Endothelial cell of umbilical vein (primary cell): ENCODE measurements around the gene CFLAR. TPM values are rescaled to one million over a fixed set of nuclear protein-coding genes. Genes with fewer than 3 reads are reported as not detected.

ENCODE experiments used
- BruUV-seq: library from RNA; stranded (reverse); fragments of 400-500 nt; replicated peaks from 2 replicates; lab custom pipeline; 2021; lab: Mats Ljungman, UMichigan
- CTCF ChIA-PET: fragments of 300-600, 350-600 bp; sonication (Branson Sonifier 250); formaldehyde crosslinking; loops from one replicate; lab custom pipeline; 2021; ENCODE audit warnings: antibody characterized with exemption, inconsistent platforms; lab: Charles Lee
- POLR2A ChIA-PET: fragments of 300-600, 350-600 bp; sonication (Branson Sonifier 250); formaldehyde crosslinking; loops from one replicate; lab custom pipeline; 2021; ENCODE audit warnings: antibody characterized with exemption, inconsistent platforms; lab: Charles Lee
- DNase-seq: peaks from one replicate; pipeline ENCODE4 v3.0.0-alpha.2; 2011; ENCODE audit warnings: low read depth, low spot score
- FAIRE-seq: peaks from 2 replicates; lab custom pipeline; 2011; peaks lifted over from hg19 to GRCh38; lab: Jason Lieb, UNC
- H2AFZ ChIP-seq: 2 replicates; pipeline ENCODE4 v1.6.0; 2012; ENCODE audit warnings: low read depth, low read length, control low read depth, inconsistent platforms
- H3K27ac ChIP-seq: 2 replicates; pipeline ENCODE4 v1.5.1; 2011; ENCODE audit warnings: low read depth, mild to moderate bottlenecking, control low read depth, low read length, moderate library complexity; ENCODE audit not compliant: insufficient read depth
- H3K27me3 ChIP-seq, 2 experiments: 2 replicates each; pipeline versions ENCODE4 v1.6.0 to v1.6.1; 2011; ENCODE audit warnings: low read length in 2 of 2, mixed read lengths in 1 of 2; ENCODE audit not compliant: control insufficient read depth in 2 of 2, insufficient read depth in 2 of 2
- H3K36me3 ChIP-seq, 2 experiments: 2 replicates in 1 of 2; 3 replicates in 1 of 2; pipeline ENCODE4 v1.5.1; 2011; ENCODE audit warnings: low read length in 2 of 2, mild to moderate bottlenecking in 1 of 2, moderate library complexity in 1 of 2; ENCODE audit not compliant: control insufficient read depth in 2 of 2, insufficient read depth in 2 of 2; ENCODE audit errors: extremely low read depth in 1 of 2
- H3K4me1 ChIP-seq: 3 replicates; pipeline ENCODE4 v1.5.1; 2011; ENCODE audit warnings: mild to moderate bottlenecking, low read length; ENCODE audit not compliant: control insufficient read depth, insufficient read depth; ENCODE audit errors: extremely low read depth
- H3K4me2 ChIP-seq: 2 replicates; pipeline ENCODE4 v1.6.1; 2011; ENCODE audit warnings: low read length, control low read depth, mixed read lengths; ENCODE audit not compliant: insufficient read depth
- H3K4me3 ChIP-seq, 3 experiments: fragments of 200-600 bp in 1 of 3; sonication (generic), shearing (Covaris generic) in 1 of 3; replicated peaks in 1 of 3; 2 replicates each; pipeline ENCODE4 v1.5.1; 2011 to 2016; ENCODE audit warnings: control low read depth in 3 of 3, low read length in 3 of 3, mild to moderate bottlenecking in 2 of 3, inconsistent platforms in 1 of 3, low read depth in 1 of 3, moderate library complexity in 1 of 3; ENCODE audit not compliant: insufficient read depth in 1 of 3
- H3K79me2 ChIP-seq: 2 replicates; pipeline ENCODE4 v1.6.0; 2012; ENCODE audit warnings: low read length, inconsistent platforms; ENCODE audit not compliant: control insufficient read depth, insufficient read depth
- H3K9ac ChIP-seq: replicated peaks from 2 replicates; pipeline ENCODE3; 2011; ENCODE audit warnings: low read length, control low read depth; ENCODE audit not compliant: insufficient read depth; ENCODE audit errors: extremely low read depth
- H3K9me1 ChIP-seq: replicated peaks from 3 replicates; pipeline ENCODE4 v1.6.0; 2011; ENCODE audit warnings: mild to moderate bottlenecking, low read length; ENCODE audit not compliant: control insufficient read depth, insufficient read depth; ENCODE audit errors: extremely low read depth
- H3K9me3 ChIP-seq: replicated peaks from 2 replicates; pipeline ENCODE4 v1.5.1; 2012; ENCODE audit warnings: low read length, inconsistent platforms; ENCODE audit not compliant: control insufficient read depth, insufficient read depth
- H4K20me1 ChIP-seq: replicated peaks from 2 replicates; pipeline ENCODE3; 2011; ENCODE audit warnings: mild to moderate bottlenecking, low read length; ENCODE audit not compliant: control insufficient read depth, insufficient read depth; ENCODE audit errors: extremely low read depth
- CTCF ChIP-seq, 2 donors: IDR thresholded peaks; 1 replicate in 1 of 2; 2 replicates in 1 of 2; pipeline ENCODE4 v1.5.1; 2011; ENCODE audit warnings: low read length in 2 of 2, mild to moderate bottlenecking in 2 of 2, moderate library complexity in 2 of 2, control low read depth in 1 of 2, inconsistent platforms in 1 of 2, low read depth in 1 of 2; ENCODE audit not compliant: insufficient read depth in 1 of 2; ENCODE audit errors: extremely low read depth in 1 of 2
- EZH2 ChIP-seq: IDR thresholded peaks from 2 replicates; pipeline ENCODE4 v1.6.1; 2012; ENCODE audit warnings: borderline replicate concordance, low read depth, mild to moderate bottlenecking, moderate library complexity, low read length, inconsistent platforms; ENCODE audit not compliant: severe bottlenecking
- FOS ChIP-seq: IDR thresholded peaks from 2 replicates; pipeline ENCODE4 v1.6.1; 2011; ENCODE audit warnings: mild to moderate bottlenecking, low read length, moderate library complexity, borderline replicate concordance; ENCODE audit not compliant: insufficient read depth
- GATA2 ChIP-seq: IDR thresholded peaks from 2 replicates; pipeline ENCODE4 v1.7.0; 2011; ENCODE audit warnings: low read depth, mild to moderate bottlenecking, moderate library complexity, mixed read lengths, low read length; ENCODE audit not compliant: insufficient read length, insufficient read depth
- JUN ChIP-seq: IDR thresholded peaks from 2 replicates; pipeline ENCODE4 v1.6.1; 2011; ENCODE audit warnings: borderline replicate concordance, low read depth; ENCODE audit not compliant: insufficient read length, insufficient read depth
- MAX ChIP-seq: IDR thresholded peaks from 2 replicates; pipeline ENCODE4 v1.6.1; 2011; ENCODE audit not compliant: insufficient read depth, insufficient read length
- MYC ChIP-seq: IDR thresholded peaks from one replicate; pipeline ENCODE4 v1.6.1; 2011; ENCODE audit warnings: mild to moderate bottlenecking, low read depth, low read length
- POLR2A ChIP-seq: IDR thresholded peaks from 2 replicates; pipeline ENCODE4 v1.6.1; 2012; ENCODE audit warnings: low read depth, mild to moderate bottlenecking, control low read depth, low read length
- POLR2AphosphoS5 ChIP-seq: IDR thresholded peaks from 2 replicates; pipeline ENCODE4 v1.6.1; 2012; ENCODE audit warnings: low read depth, mild to moderate bottlenecking, control low read depth, low read length, moderate library complexity; ENCODE audit not compliant: insufficient read depth
- dilution Hi-C: fragments of 300-500 bp; cut with MboI; formaldehyde crosslinking; loops from one replicate; pipeline ENCODE4 v1.15.0; 2019; ENCODE audit warnings: low sequenced_read_pairs; ENCODE audit not compliant: extremely low pct_ligation_motif_present
- intact Hi-C: fragments of 100-400 bp; cut with micrococcal nuclease; formaldehyde crosslinking; loops from one replicate; pipeline ENCODE4 v1.10.0; 2022
- polyA plus RNA-seq, 4 experiments: library from polyadenylated mRNA; depleted of rRNA in 3 of 4; stranded (reverse) in 3 of 4; unstranded in 1 of 4; fragments of >200 nt; gene quantifications; 2 replicates each; pipeline versions ENCODE4 v1.2.1 to v1.2.3, GENCODE V29; 2011 to 2012; ENCODE audit warnings: missing spikeins in 1 of 4
- total RNA-seq: library from RNA; stranded (reverse); gene quantifications from 2 replicates; pipeline ENCODE4 v1.2.3, GENCODE V29; 2021

The CFLAR gene
- total and polyA plus RNA-seq, 2 donors (not counting 3 experiments of a cell fraction or from before 2014, with no cell fraction given): 104 to 260 TPM

GRCh38 chr2:201156036-201156435, 40.1 kb downstream of the CFLAR start:
- no peak for FAIRE-seq
- no peak for DNase-seq
- H3K4me3 ChIP-seq: no peak overlapping the region
- no peak overlapping the region for H2AFZ ChIP-seq
- no peak overlapping the region for H3K4me2 ChIP-seq
- no peaks in the 10 kb centered on the region for H4K20me1 ChIP-seq
- H3K4me1 ChIP-seq: peaks cover 24% of the 10 kb centered on the region
- ChIA-PET POLR2A (no interaction called here), CTCF (interaction anchor here (2.0 to 2.4 kb wide), 2 partner anchors 11 to 38 kb away, joined by 6 read pairs; no protein-coding TSS in a partner anchor)
- peaks cover 32 to 33% of the 10 kb centered on the region in 2 experiments for H3K36me3 ChIP-seq
- no peaks in the 10 kb centered on the region for H3K9me1 ChIP-seq
- no peak overlapping the region for H3K9ac ChIP-seq
- TF ChIP-seq EZH2 (no peak), JUN (no peak), POLR2AphosphoS5 (no peak), GATA2 (no peak), FOS (no peak), MYC (no peak), CTCF (IDR thresholded peaks at IDR 0.05; ENCODE audit: extremely low read depth in 1 of 2, insufficient read depth in 1 of 2, low read depth in 1 of 2, low read length in 2 of 2) (no peak), POLR2A (no peak), MAX (no peak)
- H3K79me2 ChIP-seq: peaks cover 30% of the 10 kb centered on the region
- no peaks in the 10 kb centered on the region for H3K27me3 ChIP-seq
- no peak overlapping the region for H3K27ac ChIP-seq
- intact Hi-C loops: no loop called here
- no TSS peak for BruUV-seq
- dilution Hi-C loops: no loop called here
- no peaks in the 10 kb centered on the region for H3K9me3 ChIP-seq
